Activated naive CD4-positive, alpha-beta T cell treated with anti-CD3 and anti-CD28 coated beads, Interleukin-2, amount 50 U/mL, for 16 hours (primary cell): ENCODE data around the gene G2E3.
"Not testable (repeated sequence)": the region's sequence is repeated elsewhere in the genome, so short reads cannot be mapped to it uniquely, and the experiment has no call there.

Experiments
- DNase-seq: peaks from one replicate; pipeline ENCODE4 v3.0.0-alpha.2; 2020

Gene G2E3

GRCh38 chr14:30607156-30607780 lies 48.3 kb downstream of the G2E3 start:
- no peak for DNase-seq

DNA sequence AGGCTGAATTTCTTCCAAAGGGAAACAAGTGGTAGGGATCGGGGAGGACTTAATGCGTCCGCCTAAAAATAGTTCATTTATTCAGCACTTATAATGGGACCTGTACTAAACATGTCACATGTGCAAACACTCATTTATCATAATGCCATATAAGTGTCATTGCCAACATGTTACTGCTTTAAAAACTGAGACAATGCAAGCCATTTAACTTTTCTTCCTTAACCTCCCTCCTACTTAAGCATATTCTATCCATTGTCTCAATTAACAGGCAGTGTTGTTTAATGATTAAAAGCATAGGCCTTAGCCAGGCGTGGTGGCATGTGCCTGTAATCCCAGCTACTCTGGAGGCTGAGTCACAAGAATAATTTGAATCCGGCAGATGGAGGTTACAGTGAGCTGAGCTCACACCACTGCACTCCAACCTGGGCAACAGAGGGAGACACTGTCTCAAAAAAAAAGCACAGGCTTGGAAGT lies 49.6 kb downstream of the G2E3 start:
- DNase-seq: no peak

DNA sequence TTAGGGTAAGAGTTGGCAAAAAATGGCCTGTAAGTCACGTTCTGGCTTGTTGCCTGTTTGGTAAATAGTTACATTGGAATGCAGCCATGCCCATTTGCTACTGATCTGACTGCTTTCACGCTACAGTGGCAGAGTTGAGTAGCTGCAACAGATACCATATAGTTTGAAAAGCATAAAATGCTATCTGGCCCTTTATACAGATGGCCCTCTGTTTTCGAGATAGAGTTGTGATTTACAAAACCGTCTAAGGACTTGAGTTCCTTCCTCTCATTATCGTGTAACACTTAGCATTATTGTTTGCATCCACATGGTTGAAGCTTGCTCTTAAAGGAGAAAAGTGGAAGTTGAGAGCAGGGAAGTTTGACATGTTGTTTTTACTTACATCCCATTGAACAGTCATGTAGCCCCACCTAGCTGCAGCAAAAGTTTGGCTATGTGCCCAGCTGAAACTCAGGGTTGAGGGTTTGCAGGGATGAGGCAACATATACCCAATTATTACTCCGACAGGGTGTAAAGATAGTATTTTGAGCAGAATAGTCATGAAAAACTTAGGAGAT lies 51.9 kb downstream of the G2E3 start:
- DNase-seq: no peak

DNA sequence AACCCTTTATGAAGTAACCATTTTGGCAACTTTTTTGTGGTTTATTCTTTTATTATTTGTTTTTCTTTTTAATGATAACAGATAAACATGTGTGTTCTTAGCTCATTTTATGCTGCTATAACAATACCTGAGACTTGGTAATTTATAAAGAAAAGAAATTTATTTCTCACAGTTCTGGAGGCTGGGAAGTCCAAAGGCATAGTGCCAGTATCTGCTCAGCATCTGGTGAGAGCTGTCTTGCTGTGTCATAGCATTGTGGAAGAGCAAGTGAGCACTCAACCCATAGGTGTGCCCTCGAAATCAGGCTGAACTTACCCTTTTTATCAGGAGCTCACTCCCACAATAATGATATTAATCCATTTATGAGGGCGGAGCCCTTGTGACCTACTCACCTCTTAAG lies 55.2 kb downstream of the G2E3 start:
- no peak for DNase-seq

DNA sequence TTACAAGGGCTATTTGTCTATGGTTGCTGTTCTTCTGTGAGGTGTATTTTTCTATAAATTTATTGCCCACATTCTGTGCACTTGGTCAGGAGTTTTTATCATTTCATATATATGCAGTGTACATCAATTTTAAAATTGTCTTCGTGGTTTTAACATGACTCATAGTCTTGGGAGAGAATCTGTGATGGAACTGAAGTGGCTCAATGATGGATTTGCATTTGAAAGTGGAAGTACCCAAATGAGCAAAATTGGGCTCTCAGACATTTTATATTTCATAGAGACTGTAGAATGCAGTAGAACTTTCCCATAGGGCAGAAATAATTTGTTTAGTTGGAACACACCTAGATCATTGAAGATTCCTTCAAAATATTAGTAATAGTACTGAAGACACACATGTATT lies 61.2 kb downstream of the G2E3 start:
- no peak for DNase-seq

DNA sequence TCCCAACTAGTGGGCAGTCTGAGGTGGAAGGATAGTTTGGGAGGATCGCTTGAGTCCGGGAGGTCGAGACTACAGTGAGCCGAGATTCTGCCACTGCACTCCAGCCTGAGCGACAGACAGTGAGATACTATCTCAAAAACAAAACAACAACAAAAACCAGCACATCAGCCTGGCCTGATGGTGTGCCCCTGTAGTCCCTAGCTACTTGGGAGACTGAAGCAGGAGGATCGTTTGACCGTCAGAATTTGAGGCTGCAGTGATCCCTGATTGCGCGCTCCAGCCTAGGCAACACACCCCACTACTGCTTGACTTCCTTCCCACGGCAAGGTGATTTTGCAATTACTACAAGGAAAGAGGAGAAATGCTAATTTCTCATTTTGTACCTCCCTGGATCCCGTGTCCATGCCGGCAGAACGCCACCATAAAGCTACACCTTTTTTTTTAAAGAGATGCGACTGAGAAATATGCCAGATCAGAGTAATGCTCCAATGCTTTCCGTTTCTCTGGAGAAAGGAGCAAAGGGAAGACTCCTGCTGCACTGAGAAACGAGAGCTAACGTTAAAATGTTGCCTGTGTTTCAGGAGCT lies 62.5 kb downstream of the G2E3 start:
- no peak for DNase-seq

DNA sequence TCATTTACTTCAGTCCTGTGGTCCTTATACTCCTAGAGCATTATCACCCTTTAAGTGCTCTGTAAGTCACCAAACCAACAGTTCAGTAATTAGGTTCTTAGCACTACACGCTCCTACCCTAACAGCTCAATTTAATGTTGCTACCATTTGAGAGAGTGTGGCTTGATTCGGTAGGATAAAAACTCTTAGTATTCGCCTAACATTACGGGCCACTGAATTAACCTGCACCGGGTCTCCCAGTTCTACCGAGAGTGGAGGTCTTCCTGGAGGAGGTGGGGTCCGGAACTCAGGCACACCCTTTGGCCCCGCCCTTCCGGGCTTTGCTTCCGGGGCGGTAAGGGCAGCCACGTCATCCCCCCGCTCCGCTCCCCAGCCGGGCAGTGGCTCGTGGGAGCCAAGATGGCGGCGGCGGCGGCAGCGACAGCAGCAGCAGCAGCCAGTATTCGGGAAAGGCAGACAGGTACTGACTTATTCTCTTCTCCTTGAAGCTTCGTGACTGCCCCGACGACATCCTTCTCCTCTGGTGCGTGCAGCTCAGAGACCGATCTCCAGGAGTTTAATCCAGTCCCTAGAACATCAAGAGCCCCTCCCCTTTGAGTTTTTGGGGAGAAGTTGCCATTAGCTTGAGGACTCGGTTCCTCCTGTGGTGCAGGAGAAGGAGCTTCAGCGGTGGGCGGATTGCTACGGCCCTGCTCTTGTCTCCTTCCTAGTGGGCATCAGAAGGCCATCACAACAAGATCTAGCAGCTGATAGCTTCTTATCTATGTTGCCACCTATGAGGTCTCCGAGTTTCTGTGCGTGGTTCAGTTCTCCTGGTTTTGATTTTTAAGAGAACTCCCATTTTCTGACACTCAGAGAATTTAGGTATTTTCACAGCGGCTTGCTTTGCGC lies 63.2 kb downstream of the G2E3 start, which contains the start of gene SCFD1:
TSS of gene SCFD1 (plus strand) at position 380 of the 891 bp plus-strand sequence. CDS start at position 400, 20 bp downstream.
- DNase-seq: peak; percentile 94

GRCh38 chr14:30623412-30624131 lies 64.6 kb downstream of the G2E3 start:
- DNase-seq: no peak

GRCh38 chr14:30624132-30624423 lies 65.1 kb downstream of the G2E3 start:
- no peak for DNase-seq

DNA sequence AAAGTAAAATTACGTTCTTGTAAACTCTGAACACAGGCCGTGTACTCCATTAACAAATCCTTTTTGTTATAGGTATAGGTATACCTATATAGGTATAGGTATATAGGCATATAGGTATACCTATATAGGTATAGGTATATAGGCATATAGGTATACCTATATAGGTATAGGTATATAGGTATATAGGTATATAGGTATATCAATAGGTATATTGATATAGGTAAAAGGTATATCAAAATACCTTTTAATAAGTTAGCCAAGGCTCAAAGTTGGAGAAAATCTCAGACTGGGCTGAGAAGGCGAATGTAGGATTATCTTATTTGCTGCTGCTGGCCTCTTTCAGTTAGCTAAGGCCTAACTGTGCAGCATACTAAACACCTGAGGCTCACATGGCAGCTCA lies 66.6 kb downstream of the G2E3 start:
- DNase-seq: no peak

GRCh38 chr14:30629432-30629831 lies 70.5 kb downstream of the G2E3 start:
- not testable (repeated sequence) for DNase-seq

DNA sequence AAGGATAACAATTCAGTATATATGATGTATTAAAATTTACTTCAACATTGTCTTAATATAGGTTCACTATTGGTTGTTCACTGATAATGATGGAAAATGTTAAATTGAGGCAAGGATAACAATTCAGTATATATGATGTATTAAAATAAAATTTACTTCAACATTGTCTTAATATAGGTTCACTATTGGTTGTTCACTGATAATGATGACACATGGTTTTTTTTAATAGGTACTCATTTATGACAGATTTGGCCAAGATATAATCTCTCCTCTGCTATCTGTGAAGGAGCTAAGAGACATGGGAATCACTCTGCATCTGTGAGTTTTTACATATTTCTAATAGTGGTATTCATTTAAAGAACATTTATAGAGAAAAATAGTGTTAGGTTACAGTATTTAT lies 71.3 kb downstream of the G2E3 start:
- no peak for DNase-seq

- DNase-seq: no peak
Observed at GRCh38 chr14:30632730-30633129, 73.8 kb downstream of the G2E3 start.

- DNase-seq: no peak
Observed at GRCh38 chr14:30638926-30639325, 80.0 kb downstream of the G2E3 start.

DNA sequence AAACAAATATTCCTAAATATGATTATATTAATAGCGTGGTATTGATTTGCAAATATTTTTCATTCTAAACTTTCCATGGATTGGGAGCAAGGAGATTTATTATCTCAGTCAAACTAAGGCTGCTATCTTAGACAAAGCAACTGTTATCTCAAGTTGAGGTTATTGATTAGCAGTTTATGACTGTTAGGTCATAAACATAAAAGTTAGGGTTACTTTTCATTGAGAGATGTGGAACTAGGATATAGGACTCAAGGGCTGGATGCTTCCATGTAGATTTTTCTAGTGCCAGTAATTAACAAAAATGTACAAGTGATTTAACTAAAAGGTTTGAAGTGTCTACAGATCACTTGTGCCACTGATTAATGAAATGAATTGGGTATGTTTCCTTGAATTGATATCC lies 82.2 kb downstream of the G2E3 start:
- DNase-seq: no peak

- not testable (repeated sequence) for DNase-seq
Observed at GRCh38 chr14:30644462-30644861, 85.5 kb downstream of the G2E3 start.

- no peak for DNase-seq
Observed at GRCh38 chr14:30645600-30645999, 86.6 kb downstream of the G2E3 start.

- no peak for DNase-seq
Observed at GRCh38 chr14:30648471-30648870, 89.5 kb downstream of the G2E3 start.

DNA sequence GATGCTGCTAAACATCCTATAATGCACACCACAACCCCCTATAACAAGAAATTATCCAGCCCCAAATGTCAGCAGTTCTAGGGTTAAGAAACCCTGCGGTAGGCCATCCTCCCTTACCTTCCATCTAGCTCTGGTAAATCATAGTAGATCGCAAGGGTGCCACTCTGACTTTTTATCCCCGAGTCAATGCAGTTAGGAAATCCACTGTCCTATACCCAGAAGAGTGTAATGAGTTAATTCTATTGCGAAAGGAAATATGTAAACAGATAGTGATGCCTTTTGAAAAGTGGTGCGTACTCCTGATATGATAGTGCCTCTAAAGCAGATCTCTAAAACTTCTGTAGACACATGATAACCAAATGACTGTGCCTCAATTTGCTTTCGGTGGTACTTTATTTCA lies 93.0 kb downstream of the G2E3 start:
- no peak for DNase-seq

DNA sequence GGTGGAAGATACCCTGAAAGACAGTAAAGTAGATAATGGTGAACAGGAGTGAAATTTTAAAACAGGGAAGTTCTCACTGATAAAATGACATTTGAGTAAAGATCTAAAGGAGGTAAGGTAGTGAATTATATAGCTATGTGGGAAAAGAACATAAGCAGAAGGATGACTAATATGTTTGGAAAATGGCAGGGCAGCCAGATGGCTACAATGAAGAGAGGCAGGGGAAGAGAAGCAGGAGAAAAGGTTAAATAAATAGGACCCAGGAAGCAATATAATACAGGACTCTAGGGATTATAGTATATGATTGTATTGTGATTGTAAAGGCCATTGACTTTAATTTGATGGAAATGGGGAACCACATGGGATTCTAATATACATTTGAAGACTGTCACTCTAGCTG lies 96.2 kb downstream of the G2E3 start:
- DNase-seq: no peak

DNA sequence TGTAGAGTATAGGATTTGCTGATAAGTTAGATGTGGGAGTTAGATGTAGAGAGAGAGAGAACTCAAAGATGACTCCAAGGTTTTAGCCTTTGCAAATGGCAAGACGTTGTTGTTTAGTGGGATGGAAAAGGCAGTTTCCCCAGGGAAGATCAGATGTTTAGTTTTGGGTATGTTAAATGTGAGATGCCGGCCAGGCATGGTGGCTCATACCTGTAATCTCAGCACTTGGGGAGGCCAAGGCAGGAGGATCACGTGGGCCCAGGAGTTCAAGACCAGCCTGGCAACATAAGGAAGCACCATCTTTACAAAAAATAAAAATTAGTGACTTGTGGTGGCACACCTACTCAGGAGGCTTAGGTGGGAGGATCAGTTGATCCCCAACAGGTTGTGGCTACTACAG lies 96.7 kb downstream of the G2E3 start:
- DNase-seq: no peak

DNA sequence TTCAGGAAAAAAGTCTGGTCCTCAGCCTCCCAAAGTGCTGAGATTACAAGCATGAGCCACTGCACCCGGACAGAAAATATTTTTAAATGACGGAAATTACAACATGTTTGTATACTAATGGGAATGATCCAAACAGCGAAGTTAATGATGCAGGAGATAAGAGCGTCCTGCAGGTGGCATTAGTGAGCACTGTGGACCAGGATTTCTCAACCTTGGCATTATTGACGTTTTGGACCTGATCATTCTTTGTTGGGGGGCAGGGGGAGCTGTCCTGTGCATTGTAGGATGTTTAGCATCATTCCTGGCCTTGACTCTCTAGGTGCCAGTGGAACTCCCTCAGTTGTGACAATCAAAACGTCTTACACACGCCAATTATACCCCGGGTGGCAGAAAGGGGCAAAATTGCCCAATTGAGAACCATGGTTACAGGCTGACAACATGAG lies 97.3 kb downstream of the G2E3 start:
- peak; percentile 15 for DNase-seq

- DNase-seq: no peak
Observed at GRCh38 chr14:30657050-30657449, 98.1 kb downstream of the G2E3 start.
